ENCODE results near the gene EFCAB10.
A peak's percentile ranks its signal among the peaks of the same experiment; 100 is the strongest.
"Not testable (repeated sequence)": the region's sequence is repeated elsewhere in the genome, so short reads cannot be mapped to it uniquely, and the experiment has no call there.

The EFCAB10 gene

DNA sequence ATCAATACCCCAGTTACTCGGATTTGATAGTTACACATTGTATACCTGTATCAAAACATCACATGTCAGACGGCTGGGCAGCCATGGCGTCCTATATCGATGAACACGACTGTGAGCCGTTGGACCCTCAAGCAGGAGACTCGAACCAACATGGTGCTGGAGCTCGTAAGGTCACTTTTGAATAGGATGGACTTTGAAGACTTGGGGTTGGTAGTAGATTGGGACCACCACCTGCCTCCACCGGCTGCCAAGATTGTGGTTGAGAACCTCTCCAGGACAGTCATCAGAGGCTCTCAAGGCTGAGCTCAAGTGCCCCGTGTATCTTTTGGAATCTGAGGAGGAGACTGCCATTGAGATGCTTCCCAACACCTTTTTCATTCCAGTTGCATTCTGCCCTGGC lies 51.2 kb downstream of the EFCAB10 start:
- no peak for DNase-seq

DNA sequence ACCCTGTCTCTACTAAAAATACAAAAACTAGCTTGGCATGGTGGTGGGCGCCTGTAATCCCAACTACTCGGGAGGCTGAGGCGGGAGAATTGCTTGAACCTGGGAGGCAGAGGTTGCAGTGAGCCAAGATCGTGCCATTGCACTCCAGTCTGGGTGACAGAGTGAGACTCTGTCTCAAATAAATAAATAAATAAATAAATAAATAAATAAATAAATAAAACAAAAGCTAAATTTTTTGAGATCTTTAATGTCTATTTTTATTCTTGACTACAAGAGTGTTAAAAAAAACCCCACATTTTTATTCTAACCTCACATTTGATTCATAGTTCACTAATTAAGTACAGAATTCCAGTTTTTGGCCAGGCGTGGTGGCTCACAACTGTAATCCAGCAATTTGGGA lies 53.6 kb downstream of the EFCAB10 start:
- DNase-seq = not testable (repeated sequence)

DNA sequence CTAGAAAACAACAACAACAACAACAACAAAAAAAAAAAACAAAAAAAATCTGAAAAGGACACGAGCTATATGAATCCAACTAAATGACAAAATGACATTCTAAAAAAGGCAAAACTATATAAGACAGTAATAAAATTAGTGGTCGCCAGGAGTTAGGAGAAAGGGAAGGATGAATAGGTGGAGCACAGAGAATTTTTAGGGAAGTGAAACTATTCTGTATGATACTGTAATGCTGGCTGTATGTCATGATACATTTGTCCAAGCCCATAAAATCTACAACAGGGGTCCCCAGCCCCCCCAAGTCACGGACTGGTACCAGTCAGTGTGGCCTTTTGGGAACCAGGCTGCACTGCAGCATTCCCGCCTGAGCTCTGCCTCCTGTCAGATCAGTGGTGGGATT lies 56.5 kb downstream of the EFCAB10 start:
- DNase-seq = no peak

DNA sequence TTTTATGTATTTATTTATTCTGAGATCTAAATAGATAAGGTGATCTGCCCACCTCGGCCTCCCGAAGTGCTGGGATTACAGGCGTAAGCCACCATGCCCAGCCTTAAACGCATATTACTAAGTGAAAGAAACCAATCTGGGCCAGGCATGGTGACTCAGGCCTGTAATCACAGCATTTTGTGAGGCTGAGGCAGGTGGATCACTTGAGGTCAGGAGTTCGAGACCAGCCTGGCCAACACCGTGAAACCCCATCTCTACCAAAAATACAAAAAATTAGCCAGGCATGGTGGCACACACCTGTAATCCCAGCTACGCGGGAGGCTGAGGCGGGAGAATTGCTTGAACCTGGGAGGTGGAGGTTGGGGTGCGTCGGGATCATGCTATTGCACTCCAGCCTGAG lies 56.9 kb downstream of the EFCAB10 start:
- not testable (repeated sequence) for DNase-seq

DNA sequence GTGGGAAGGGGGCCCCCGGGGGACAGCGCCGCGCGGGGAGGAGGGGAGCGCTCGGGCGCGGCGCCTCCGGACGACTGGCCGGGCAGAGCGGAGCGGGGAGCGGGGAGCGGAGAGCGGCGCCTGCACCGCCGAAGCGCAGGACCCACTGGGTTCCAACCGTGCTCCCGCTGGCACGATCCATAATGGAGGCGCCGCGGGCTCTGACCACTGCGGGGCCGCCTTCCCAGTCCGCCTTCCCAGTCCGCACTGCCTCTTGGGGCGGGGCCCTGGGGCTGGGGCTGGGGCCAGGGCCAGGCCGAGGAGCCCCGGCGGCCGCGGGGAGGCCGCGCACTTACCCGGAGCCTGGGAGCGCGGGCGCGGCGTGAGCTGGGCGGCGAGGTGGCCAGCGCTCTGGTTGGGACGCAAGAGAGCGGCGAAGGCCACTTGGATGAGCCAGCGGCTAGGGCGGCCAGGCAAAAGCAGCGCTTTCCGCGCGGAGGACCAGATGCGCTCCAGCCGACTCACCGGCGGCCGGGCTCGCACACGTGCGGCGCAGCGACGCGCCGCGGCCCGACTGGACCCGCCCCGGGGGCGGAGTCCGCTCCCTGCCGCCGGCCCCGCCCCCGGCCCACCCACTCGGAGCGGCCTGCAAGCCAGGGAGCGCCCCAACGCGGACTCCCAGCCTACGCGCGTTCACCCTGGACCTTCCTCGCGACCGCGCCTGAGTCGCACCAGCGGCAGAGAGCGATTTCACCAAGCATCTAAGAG lies 59.4 kb downstream of the EFCAB10 start, which contains the start of gene PUS7:
PUS7 (minus strand) TSS at position 555 of the 747 bp plus-strand sequence. CDS start 13,759 bp downstream, outside the sequence.
- peak; percentile 94 for DNase-seq

DNA sequence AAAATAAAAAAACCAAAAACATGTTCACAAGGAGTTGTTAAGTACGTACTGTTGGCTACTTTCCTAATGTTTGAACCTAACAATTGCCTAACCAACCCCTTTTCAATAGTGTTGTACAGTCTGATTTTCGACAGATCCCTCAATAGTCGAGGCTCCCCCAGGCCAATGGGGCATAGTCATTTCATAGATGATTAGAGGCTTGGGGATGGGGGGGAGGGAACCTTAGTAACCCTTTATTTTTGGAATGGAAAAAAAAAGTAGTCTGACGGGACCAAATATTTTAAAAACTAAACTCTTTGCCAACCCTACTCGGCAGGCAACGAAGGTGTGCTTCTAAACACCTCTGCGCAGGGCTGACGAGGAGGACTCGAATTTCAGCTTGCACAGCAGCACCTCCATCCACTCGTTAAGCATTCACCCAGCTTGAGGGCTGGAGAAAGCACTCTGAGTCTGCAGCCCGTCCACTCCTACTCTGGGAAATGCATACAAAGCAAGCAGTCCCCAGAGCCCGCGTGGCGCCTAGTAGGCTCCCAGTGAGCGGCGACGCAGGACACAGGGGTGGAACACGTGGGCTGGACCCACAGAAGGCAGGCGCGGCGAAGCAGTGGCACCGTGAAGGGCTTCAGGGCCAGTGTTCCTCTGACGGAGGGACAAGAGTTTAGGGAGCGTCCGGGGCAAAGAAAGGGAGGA lies 60.1 kb downstream of the EFCAB10 start:
- DNase-seq = peak; percentile 87

DNA sequence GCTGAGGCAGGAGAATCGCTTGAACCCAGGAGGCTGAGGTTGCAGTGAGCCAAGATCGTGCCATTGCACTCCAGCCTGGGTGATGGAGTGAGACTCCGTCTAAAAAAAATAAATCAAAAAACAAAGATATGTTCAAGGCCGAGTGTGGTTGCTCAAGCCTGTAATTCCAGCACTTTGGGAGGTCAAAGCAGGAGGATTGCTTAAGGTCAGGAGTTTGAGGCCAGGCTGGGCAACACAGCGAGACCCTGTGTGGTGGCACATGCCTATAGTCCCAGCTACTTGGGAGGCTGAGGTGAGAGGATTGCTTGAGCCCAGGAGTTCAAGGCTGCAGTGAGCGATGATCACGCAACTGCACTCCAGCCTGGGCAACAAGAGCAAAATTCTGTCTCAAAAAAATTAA lies 60.7 kb downstream of the EFCAB10 start:
- not testable (repeated sequence) for DNase-seq

DNA sequence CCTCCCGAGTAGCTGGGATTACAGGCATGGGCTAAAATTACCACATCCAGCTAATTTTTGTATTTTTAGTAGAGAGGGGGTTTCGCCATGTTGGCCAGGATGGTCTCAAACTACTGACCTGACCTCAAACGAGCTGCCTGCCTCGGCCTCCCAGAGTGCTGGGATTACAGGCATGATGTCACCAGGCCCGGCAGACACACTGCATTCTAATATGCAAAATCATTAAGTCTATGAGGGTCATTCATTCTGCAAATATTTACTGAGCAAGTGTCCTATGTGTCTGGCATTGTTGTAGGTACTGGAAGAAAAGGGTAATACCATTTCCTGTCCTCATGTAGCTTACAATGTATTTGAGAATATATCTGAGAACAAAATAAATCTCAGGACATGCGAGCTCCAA lies 61.9 kb downstream of the EFCAB10 start:
- DNase-seq = no peak

DNA sequence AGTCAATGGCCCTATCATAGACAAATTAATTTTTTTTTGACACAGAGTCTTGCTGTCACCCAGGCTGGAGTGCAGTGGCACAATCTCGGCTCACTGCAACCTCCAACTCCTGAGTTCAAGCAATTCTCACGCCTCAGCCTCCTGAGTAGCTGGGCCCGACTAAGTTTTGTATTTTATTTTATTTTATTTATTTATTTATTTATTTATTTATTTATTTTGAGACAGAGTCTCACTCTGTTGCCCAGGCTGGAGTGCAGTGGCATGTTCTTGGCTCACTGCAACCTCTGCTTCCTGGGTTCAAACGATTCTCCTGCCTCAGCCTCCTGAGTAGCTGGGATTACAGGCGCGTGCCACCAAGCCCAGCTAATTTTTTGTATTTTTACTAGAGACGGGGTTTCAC lies 65.7 kb downstream of the EFCAB10 start:
- DNase-seq = not testable (repeated sequence)
